GM20000 (cell line): ENCODE data around the gene ZBTB8B.
"Not testable (repeated sequence)": the region's sequence is repeated elsewhere in the genome, so short reads cannot be mapped to it uniquely, and the experiment has no call there.

ENCODE experiments used
- DNase-seq: peaks from one replicate; pipeline ENCODE4 v3.0.0; 2012; ENCODE audit warnings: low spot score
- TF ChIP-seq, protein P1 (sequence below): IDR thresholded peaks from 2 replicates; pipeline ENCODE4 v1.5.1; 2012; ENCODE audit warnings: mild to moderate bottlenecking, control low read depth; ENCODE audit errors: extremely low read depth, missing control alignments

Gene ZBTB8B

DNA sequence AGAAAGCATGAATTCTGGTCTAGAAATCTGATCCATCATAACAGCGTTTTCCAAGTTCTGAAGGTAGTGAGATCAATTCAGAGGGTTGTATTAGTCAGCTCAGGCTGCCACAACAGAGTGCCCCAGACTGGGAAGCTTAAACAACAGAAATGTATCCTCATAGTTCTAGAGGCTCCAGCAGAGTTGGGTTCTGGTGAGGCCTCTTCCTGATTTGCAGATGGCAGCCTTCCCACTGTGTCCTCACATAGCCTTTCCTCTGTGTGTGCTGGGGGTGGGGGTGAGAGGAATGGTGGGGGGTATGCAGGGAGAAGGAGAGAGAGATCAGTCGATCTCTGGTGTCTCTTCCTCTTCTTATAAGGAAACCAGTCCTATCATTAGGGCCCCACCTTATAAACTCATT is 15.1 kb downstream of the ZBTB8B start:
- no peak for DNase-seq
- TF ChIP-seq, protein P1, sequence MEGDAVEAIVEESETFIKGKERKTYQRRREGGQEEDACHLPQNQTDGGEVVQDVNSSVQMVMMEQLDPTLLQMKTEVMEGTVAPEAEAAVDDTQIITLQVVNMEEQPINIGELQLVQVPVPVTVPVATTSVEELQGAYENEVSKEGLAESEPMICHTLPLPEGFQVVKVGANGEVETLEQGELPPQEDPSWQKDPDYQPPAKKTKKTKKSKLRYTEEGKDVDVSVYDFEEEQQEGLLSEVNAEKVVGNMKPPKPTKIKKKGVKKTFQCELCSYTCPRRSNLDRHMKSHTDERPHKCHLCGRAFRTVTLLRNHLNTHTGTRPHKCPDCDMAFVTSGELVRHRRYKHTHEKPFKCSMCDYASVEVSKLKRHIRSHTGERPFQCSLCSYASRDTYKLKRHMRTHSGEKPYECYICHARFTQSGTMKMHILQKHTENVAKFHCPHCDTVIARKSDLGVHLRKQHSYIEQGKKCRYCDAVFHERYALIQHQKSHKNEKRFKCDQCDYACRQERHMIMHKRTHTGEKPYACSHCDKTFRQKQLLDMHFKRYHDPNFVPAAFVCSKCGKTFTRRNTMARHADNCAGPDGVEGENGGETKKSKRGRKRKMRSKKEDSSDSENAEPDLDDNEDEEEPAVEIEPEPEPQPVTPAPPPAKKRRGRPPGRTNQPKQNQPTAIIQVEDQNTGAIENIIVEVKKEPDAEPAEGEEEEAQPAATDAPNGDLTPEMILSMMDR: no peak

- TF ChIP-seq, protein P1: no peak
- DNase-seq: no peak
These were observed 15.9 kb downstream of the ZBTB8B start for GRCh38 chr1:32480761-32481160.

GRCh38 chr1:32481788-32482187 is 16.9 kb downstream of the ZBTB8B start:
- DNase-seq: not testable (repeated sequence)

DNA sequence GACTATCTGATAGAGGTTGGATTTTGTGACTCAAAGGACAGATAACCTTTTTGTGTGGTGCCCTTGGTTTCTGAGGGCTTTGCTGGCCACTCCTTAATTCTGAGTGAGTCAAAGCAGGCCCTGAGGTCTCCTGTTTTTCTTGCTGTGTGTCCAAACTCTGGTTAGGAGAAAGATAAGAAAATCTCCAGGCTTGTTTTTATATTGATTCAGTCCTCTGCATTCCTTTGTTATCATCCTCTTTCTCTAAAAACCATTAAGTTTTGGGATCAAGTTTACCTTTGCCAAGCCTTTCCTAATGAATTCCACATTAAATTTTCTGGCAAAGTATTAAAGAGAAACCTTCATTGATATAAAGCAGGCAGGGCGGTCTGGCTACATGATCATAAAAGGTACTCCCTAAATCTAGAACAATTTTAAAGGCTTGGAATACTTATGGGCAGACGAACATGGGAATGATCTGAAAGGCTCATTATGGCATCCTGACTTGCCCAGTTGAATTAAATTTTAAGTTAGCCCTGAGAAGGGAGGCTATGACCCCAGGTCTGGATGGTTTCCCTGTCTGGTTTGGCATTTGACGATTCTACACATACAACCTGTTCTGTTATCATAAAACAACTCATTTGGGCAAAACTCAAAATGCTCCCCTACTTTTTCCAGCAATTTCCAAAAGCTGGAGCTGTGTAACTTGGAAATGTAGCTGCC is 20.8 kb downstream of the ZBTB8B start:
- TF ChIP-seq, protein P1: no peak
- DNase-seq: no peak

- TF ChIP-seq, protein P1: no peak
- no peak for DNase-seq
These were observed 21.7 kb downstream of the ZBTB8B start for GRCh38 chr1:32486463-32487113.

GRCh38 chr1:32487182-32487581 is 22.3 kb downstream of the ZBTB8B start:
- DNase-seq: no peak

GRCh38 chr1:32489774-32490454 is 25.0 kb downstream of the ZBTB8B start:
- no peak for DNase-seq
- TF ChIP-seq, protein P1: no peak

More at GRCh38 chr1:32487182-32487581, 22.3 kb downstream of the ZBTB8B start:
- TF ChIP-seq, protein P1: no peak
